ENCODE measurements around the gene PRSS36.

PRSS36 gene

GRCh38 chr16:31131841-31132271, 18.0 kb downstream of the PRSS36 start:
- H3K27ac ChIP-seq (ENCODE audit: low read length, poor library complexity, severe bottlenecking) = no peak overlapping the region
- no peak overlapping the region for H4K91ac ChIP-seq (ENCODE audit: low read length)
- peaks cover 8 to 13% of the 10 kb centered on the region in 2 experiments for H3K27me3 ChIP-seq (ENCODE audit: control insufficient read depth in 1 of 2, insufficient read depth in 1 of 2, low read length in 2 of 2)
- H2BK120ac ChIP-seq (ENCODE audit: low read depth, low read length) = no peak overlapping the region
- no peak overlapping the region for H3K23ac ChIP-seq (ENCODE audit: low read length in 2 of 2)
- H3K4ac ChIP-seq (ENCODE audit: low read depth in 1 of 2, low read length in 2 of 2) = no peak overlapping the region
- no peaks in the 10 kb centered on the region for H3K9me3 ChIP-seq (ENCODE audit: control insufficient read depth, low read length)
- no peak overlapping the region for H2BK5ac ChIP-seq (ENCODE audit: low read depth, low read length, poor library complexity, severe bottlenecking)
- no peak overlapping the region for H3K18ac ChIP-seq (ENCODE audit: low read depth in 1 of 2, low read length in 2 of 2)
- no peak overlapping the region for H2BK12ac ChIP-seq (ENCODE audit: low read length in 2 of 2)
- H2AK5ac ChIP-seq (ENCODE audit: low read length, severe bottlenecking) = no peak overlapping the region
- no peak overlapping the region for H3K14ac ChIP-seq (ENCODE audit: low read length in 2 of 2)
- H3K4me2 ChIP-seq (ENCODE audit: low read length, poor library complexity, severe bottlenecking) = no peak overlapping the region
- peaks cover 4% of the 10 kb centered on the region for H3K4me1 ChIP-seq (ENCODE audit: control insufficient read depth, insufficient read depth, low read depth, low read length)
- H3K9ac ChIP-seq (ENCODE audit: low read length) = no peak overlapping the region
- no peaks in the 10 kb centered on the region for H3K79me1 ChIP-seq (replicated peaks; ENCODE audit: low read length, poor library complexity, severe bottlenecking)
- no peak overlapping the region for H2AFZ ChIP-seq (ENCODE audit: low read depth, low read length)
- no peak overlapping the region for H3K4me3 ChIP-seq (ENCODE audit: insufficient read depth in 1 of 2, low read depth in 1 of 2, low read length in 2 of 2)
- DNase-seq = no peak
- 94% methylated on average over 5 of the region's 5 CpGs for WGBS
- H4K8ac ChIP-seq (ENCODE audit: low read length) = no peak overlapping the region
- peaks cover 32 to 60% of the 10 kb centered on the region in 2 experiments for H3K36me3 ChIP-seq (ENCODE audit: control insufficient read depth in 1 of 2, insufficient read depth in 2 of 2, low read depth in 1 of 2, low read length in 2 of 2)
- H2BK15ac ChIP-seq (ENCODE audit: low read depth, poor library complexity, severe bottlenecking) = no peak overlapping the region

GRCh38 chr16:31131416-31131815, 18.4 kb downstream of the PRSS36 start:
- Histone ChIP-seq H2BK120ac (ENCODE audit: low read depth, low read length) (no peak overlapping the region), H3K36me3 (ENCODE audit: control insufficient read depth in 1 of 2, insufficient read depth in 2 of 2, low read depth in 1 of 2, low read length in 2 of 2) (peaks cover 33 to 62% of the 10 kb centered on the region in 2 experiments), H2BK12ac (ENCODE audit: low read length in 2 of 2) (no peak overlapping the region), H3K18ac (ENCODE audit: low read depth in 1 of 2, low read length in 2 of 2) (no peak overlapping the region), H3K27me3 (ENCODE audit: control insufficient read depth in 1 of 2, insufficient read depth in 1 of 2, low read length in 2 of 2) (peaks cover 8 to 13% of the 10 kb centered on the region in 2 experiments), H3K4me3 (ENCODE audit: insufficient read depth in 1 of 2, low read depth in 1 of 2, low read length in 2 of 2) (no peak overlapping the region), H2BK15ac (ENCODE audit: low read depth, poor library complexity, severe bottlenecking) (no peak overlapping the region), H4K8ac (ENCODE audit: low read length) (no peak overlapping the region), H3K4ac (ENCODE audit: low read depth in 1 of 2, low read length in 2 of 2) (no peak overlapping the region), H4K91ac (ENCODE audit: low read length) (no peak overlapping the region), H2BK5ac (ENCODE audit: low read depth, low read length, poor library complexity, severe bottlenecking) (no peak overlapping the region), H3K4me1 (ENCODE audit: control insufficient read depth, insufficient read depth, low read depth, low read length) (peaks cover 4% of the 10 kb centered on the region), H3K14ac (ENCODE audit: low read length in 2 of 2) (no peak overlapping the region), H3K9ac (ENCODE audit: low read length) (no peak overlapping the region), H2AK5ac (ENCODE audit: low read length, severe bottlenecking) (no peak overlapping the region), H3K79me1 (replicated peaks; ENCODE audit: low read length, poor library complexity, severe bottlenecking) (no peaks in the 10 kb centered on the region), H3K27ac (ENCODE audit: low read length, poor library complexity, severe bottlenecking) (no peak overlapping the region), H2AFZ (ENCODE audit: low read depth, low read length) (no peak overlapping the region), H3K4me2 (ENCODE audit: low read length, poor library complexity, severe bottlenecking) (no peak overlapping the region), H3K9me3 (ENCODE audit: control insufficient read depth, low read length) (no peaks in the 10 kb centered on the region), H3K23ac (ENCODE audit: low read length in 2 of 2) (no peak overlapping the region)
- WGBS = 98% methylated on average over 11 of the region's 11 CpGs
- no peak for DNase-seq

- Histone ChIP-seq H2BK5ac (ENCODE audit: low read depth, low read length, poor library complexity, severe bottlenecking) (no peak overlapping the region), H2BK120ac (ENCODE audit: low read depth, low read length) (no peak overlapping the region), H2BK15ac (ENCODE audit: low read depth, poor library complexity, severe bottlenecking) (no peak overlapping the region), H3K4me1 (ENCODE audit: control insufficient read depth, insufficient read depth, low read depth, low read length) (peaks cover 4% of the 10 kb centered on the region), H3K36me3 (ENCODE audit: control insufficient read depth in 1 of 2, insufficient read depth in 2 of 2, low read depth in 1 of 2, low read length in 2 of 2) (peaks cover 33 to 62% of the 10 kb centered on the region in 2 experiments), H3K14ac (ENCODE audit: low read length in 2 of 2) (no peak overlapping the region), H3K18ac (ENCODE audit: low read depth in 1 of 2, low read length in 2 of 2) (no peak overlapping the region), H4K8ac (ENCODE audit: low read length) (no peak overlapping the region), H3K9me3 (ENCODE audit: control insufficient read depth, low read length) (no peaks in the 10 kb centered on the region), H3K27ac (ENCODE audit: low read length, poor library complexity, severe bottlenecking) (no peak overlapping the region), H4K91ac (ENCODE audit: low read length) (no peak overlapping the region), H3K9ac (ENCODE audit: low read length) (no peak overlapping the region), H3K4ac (ENCODE audit: low read depth in 1 of 2, low read length in 2 of 2) (no peak overlapping the region), H3K27me3 (ENCODE audit: control insufficient read depth in 1 of 2, insufficient read depth in 1 of 2, low read length in 2 of 2) (peaks cover 8 to 13% of the 10 kb centered on the region in 2 experiments), H2AK5ac (ENCODE audit: low read length, severe bottlenecking) (no peak overlapping the region), H3K4me3 (ENCODE audit: insufficient read depth in 1 of 2, low read depth in 1 of 2, low read length in 2 of 2) (no peak overlapping the region), H2AFZ (ENCODE audit: low read depth, low read length) (no peak overlapping the region), H3K23ac (ENCODE audit: low read length in 2 of 2) (no peak overlapping the region), H3K79me1 (replicated peaks; ENCODE audit: low read length, poor library complexity, severe bottlenecking) (no peaks in the 10 kb centered on the region), H2BK12ac (ENCODE audit: low read length in 2 of 2) (no peak overlapping the region), H3K4me2 (ENCODE audit: low read length, poor library complexity, severe bottlenecking) (no peak overlapping the region)
- DNase-seq = no peak
- WGBS = 83% methylated on average over 2 of the region's 6 CpGs
Observed at GRCh38 chr16:31130899-31131298, 19.0 kb downstream of the PRSS36 start.

- Histone ChIP-seq H4K91ac (ENCODE audit: low read length) (no peak overlapping the region), H2BK5ac (ENCODE audit: low read depth, low read length, poor library complexity, severe bottlenecking) (no peak overlapping the region), H3K23ac (ENCODE audit: low read length in 2 of 2) (no peak overlapping the region), H3K18ac (ENCODE audit: low read depth in 1 of 2, low read length in 2 of 2) (no peak overlapping the region), H3K14ac (ENCODE audit: low read length in 2 of 2) (no peak overlapping the region), H2BK12ac (ENCODE audit: low read length in 2 of 2) (no peak overlapping the region), H3K9ac (ENCODE audit: low read length) (no peak overlapping the region), H3K79me1 (replicated peaks; ENCODE audit: low read length, poor library complexity, severe bottlenecking) (no peaks in the 10 kb centered on the region), H2AFZ (ENCODE audit: low read depth, low read length) (no peak overlapping the region), H3K4me2 (ENCODE audit: low read length, poor library complexity, severe bottlenecking) (no peak overlapping the region), H3K27ac (ENCODE audit: low read length, poor library complexity, severe bottlenecking) (no peak overlapping the region), H2BK15ac (ENCODE audit: low read depth, poor library complexity, severe bottlenecking) (no peak overlapping the region), H3K4me1 (ENCODE audit: control insufficient read depth, insufficient read depth, low read depth, low read length) (peaks cover 4% of the 10 kb centered on the region), H2AK5ac (ENCODE audit: low read length, severe bottlenecking) (no peak overlapping the region), H4K8ac (ENCODE audit: low read length) (no peak overlapping the region), H3K9me3 (ENCODE audit: control insufficient read depth, low read length) (no peaks in the 10 kb centered on the region), H3K27me3 (ENCODE audit: control insufficient read depth in 1 of 2, insufficient read depth in 1 of 2, low read length in 2 of 2) (peaks cover 8 to 13% of the 10 kb centered on the region in 2 experiments), H3K36me3 (ENCODE audit: control insufficient read depth in 1 of 2, insufficient read depth in 2 of 2, low read depth in 1 of 2, low read length in 2 of 2) (peaks cover 37 to 62% of the 10 kb centered on the region in 2 experiments), H3K4me3 (ENCODE audit: insufficient read depth in 1 of 2, low read depth in 1 of 2, low read length in 2 of 2) (no peak overlapping the region), H2BK120ac (ENCODE audit: low read depth, low read length) (no peak overlapping the region), H3K4ac (ENCODE audit: low read depth in 1 of 2, low read length in 2 of 2) (no peak overlapping the region)
- DNase-seq = no peak
- WGBS = 95% methylated on average over 9 of the region's 10 CpGs
Observed at GRCh38 chr16:31130336-31130891, 19.5 kb downstream of the PRSS36 start.
